ENCODE measurements around the gene DPY19L3. TPM values are rescaled to one million over a fixed set of nuclear protein-coding genes. Genes with fewer than 3 reads are reported as not detected.

Gene DPY19L3, protein sequence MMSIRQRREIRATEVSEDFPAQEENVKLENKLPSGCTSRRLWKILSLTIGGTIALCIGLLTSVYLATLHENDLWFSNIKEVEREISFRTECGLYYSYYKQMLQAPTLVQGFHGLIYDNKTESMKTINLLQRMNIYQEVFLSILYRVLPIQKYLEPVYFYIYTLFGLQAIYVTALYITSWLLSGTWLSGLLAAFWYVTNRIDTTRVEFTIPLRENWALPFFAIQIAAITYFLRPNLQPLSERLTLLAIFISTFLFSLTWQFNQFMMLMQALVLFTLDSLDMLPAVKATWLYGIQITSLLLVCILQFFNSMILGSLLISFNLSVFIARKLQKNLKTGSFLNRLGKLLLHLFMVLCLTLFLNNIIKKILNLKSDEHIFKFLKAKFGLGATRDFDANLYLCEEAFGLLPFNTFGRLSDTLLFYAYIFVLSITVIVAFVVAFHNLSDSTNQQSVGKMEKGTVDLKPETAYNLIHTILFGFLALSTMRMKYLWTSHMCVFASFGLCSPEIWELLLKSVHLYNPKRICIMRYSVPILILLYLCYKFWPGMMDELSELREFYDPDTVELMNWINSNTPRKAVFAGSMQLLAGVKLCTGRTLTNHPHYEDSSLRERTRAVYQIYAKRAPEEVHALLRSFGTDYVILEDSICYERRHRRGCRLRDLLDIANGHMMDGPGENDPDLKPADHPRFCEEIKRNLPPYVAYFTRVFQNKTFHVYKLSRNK
- total RNA-seq (2022; extraction: Qiagen RNA extraction; ENCODE audit: low read depth): 10.4 to 16.6 TPM (median 12.2 TPM) in 5 replicates

DNA sequence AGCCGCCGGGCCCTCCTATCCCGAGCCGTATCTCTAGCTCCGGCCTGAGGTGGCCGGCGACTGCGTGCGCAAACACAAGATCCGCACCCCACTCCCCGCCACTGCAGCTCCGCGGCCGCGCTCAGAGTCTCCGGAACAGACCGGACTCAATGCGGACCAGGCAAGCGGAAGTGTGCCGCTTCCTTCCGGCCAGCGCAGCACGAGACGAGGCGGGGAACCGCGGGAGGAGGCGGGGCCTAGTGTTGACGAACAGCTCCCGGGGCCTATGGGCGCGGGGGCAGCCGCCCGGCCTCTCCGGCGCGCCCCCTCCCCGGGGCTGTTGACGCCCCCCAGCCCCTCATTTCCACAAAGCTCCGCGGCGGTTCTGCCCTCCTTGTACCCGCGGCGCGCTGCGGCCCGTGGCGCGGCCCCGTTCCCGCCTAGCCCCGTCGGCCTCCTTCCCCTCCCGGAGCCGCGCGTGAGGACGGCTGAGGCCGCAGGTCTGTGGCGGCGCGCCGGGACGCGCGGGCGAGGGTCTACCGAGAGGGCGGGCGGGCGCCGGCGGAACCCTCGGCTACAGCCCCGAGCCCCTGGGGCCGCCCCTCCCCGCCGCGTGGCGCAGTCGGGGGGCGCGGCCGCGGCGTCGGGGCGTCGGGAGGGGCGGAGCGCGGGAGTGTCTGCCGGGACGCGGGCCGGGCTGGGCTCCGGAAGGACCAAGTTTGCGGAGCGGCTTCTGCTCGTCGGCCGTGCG is at the start of gene DPY19L3:
DPY19L3 (plus strand) TSS at position 340 of the 730 bp plus-strand sequence. CDS start 2,484 bp downstream, outside the sequence.

Other genes starting within 250 kb of the DPY19L3 start
- 12.7 to 20.5 TPM (median 16.8 TPM) in 5 replicates for gene ZNF507, start 60.2 kb upstream of the DPY19L3 start, total RNA-seq (2022; extraction: Qiagen RNA extraction; ENCODE audit: low read depth)
- 425 to 472 TPM (median 439 TPM) in 5 replicates for gene PDCD5, start 175.4 kb downstream of the DPY19L3 start, total RNA-seq (2022; extraction: Qiagen RNA extraction; ENCODE audit: low read depth)